GM21360 (cell line): Measurements from ENCODE around the gene SCML1.

Source experiments
- ATAC-seq: cut with Tn5 transposase; IDR thresholded peaks from one replicate; pipeline ENCODE4 v1.9.1; 2021; ENCODE audit warnings: mild to moderate bottlenecking, moderate library complexity; ENCODE audit not compliant: unreplicated experiment

SCML1 gene

GRCh38 chrX:17736856-17737709 lies at the start of gene SCML1:
Gene SCML1, plus strand, starts transcription at chrX:17737493. Its CDS starts 6,694 bp downstream, at chrX:17744187.
- ATAC-seq, result no peak

GRCh38 chrX:17687648-17688047 lies 49.6 kb upstream of the SCML1 start:
- ATAC-seq, result no peak

- no peak for ATAC-seq
These were observed 47.3 kb upstream of the SCML1 start for GRCh38 chrX:17689971-17690409.

- ATAC-seq, result no peak
These were observed 44.5 kb upstream of the SCML1 start for GRCh38 chrX:17692709-17693346.

GRCh38 chrX:17697191-17697590 lies 40.1 kb upstream of the SCML1 start:
- ATAC-seq, result no peak

- no peak for ATAC-seq
These were observed 36.3 kb upstream of the SCML1 start for GRCh38 chrX:17700976-17701375.

GRCh38 chrX:17703201-17703600 lies 34.1 kb upstream of the SCML1 start:
- no peak for ATAC-seq

GRCh38 chrX:17705211-17705610 lies 32.1 kb upstream of the SCML1 start:
- no peak for ATAC-seq

- no peak for ATAC-seq
These were observed 30.6 kb upstream of the SCML1 start for GRCh38 chrX:17706676-17707075.

GRCh38 chrX:17707731-17708130 lies 29.6 kb upstream of the SCML1 start:
- ATAC-seq, result no peak

- no peak for ATAC-seq
These were observed 26.4 kb upstream of the SCML1 start for GRCh38 chrX:17710871-17711301.

GRCh38 chrX:17713288-17713687 lies 24.0 kb upstream of the SCML1 start:
- ATAC-seq, result no peak

GRCh38 chrX:17718649-17719165 lies 18.6 kb upstream of the SCML1 start:
- no peak for ATAC-seq

GRCh38 chrX:17719711-17720110 lies 17.6 kb upstream of the SCML1 start:
- ATAC-seq, result no peak

- no peak for ATAC-seq
These were observed 15.6 kb upstream of the SCML1 start for GRCh38 chrX:17721715-17722114.

GRCh38 chrX:17725181-17725580 lies 12.1 kb upstream of the SCML1 start:
- ATAC-seq, result no peak

GRCh38 chrX:17732138-17732783 lies 5.0 kb upstream of the SCML1 start:
- ATAC-seq, result no peak

GRCh38 chrX:17735406-17735805 lies 1.9 kb upstream of the SCML1 start:
- no peak for ATAC-seq

- ATAC-seq, result no peak
These were observed 826 bp upstream of the SCML1 start for GRCh38 chrX:17736478-17736855.

GRCh38 chrX:17737710-17737985 lies 355 bp downstream of the SCML1 start:
- ATAC-seq, result no peak

- ATAC-seq, result no peak
These were observed 857 bp downstream of the SCML1 start for GRCh38 chrX:17737986-17738713.
